ENCODE results near the gene HAUS6.

DNA sequence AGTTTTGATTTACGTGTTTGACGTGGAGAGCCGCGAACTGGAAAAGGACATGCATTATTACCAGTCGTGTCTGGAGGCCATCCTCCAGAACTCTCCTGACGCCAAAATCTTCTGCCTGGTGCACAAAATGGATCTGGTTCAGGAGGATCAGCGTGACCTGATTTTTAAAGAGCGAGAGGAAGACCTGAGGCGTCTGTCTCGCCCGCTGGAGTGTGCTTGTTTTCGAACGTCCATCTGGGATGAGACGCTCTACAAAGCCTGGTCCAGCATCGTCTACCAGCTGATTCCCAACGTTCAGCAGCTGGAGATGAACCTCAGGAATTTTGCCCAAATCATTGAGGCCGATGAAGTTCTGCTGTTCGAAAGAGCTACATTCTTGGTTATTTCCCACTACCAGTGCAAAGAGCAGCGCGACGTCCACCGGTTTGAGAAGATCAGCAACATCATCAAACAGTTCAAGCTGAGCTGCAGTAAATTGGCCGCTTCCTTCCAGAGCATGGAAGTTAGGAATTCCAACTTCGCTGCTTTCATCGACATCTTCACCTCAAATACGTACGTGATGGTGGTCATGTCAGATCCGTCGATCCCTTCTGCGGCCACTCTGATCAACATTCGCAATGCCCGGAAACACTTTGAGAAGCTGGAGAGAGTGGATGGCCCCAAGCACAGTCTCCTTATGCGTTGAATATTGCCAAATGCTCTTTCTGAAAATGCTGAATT lies 52.6 kb downstream of the HAUS6 start:
- no peak for TF ChIP-seq GATA2 (IDR thresholded peaks at IDR 0.05; ENCODE audit: low read depth, low read length)
- TF ChIP-seq GATA3 (IDR thresholded peaks at IDR 0.05; ENCODE audit: low read depth, low read length), result no peak
